WTC11 (cell line): ENCODE results near the gene ZSCAN10.

Experiments
- ATF1 ChIP-seq: sonication (generic); formaldehyde crosslinking; IDR thresholded peaks from 2 replicates; pipeline ENCODE4 v1.8.1; 2023; ENCODE audit warnings: mild to moderate bottlenecking, moderate library complexity, missing genetic modification reagents
- ELF4 ChIP-seq: sonication (generic); formaldehyde crosslinking; IDR thresholded peaks from 2 replicates; pipeline ENCODE4 v1.8.1; 2022; ENCODE audit warnings: low read depth, mild to moderate bottlenecking, moderate library complexity, missing genetic modification reagents
- GRHL2 ChIP-seq: fragments of 250-450 bp; sonication (Bioruptor Pico); IDR thresholded peaks from 2 replicates; pipeline ENCODE4 v1.8.0; 2022; ENCODE audit warnings: mild to moderate bottlenecking, moderate library complexity; ENCODE audit not compliant: insufficient replicate concordance, severe bottlenecking
- NR2C2 ChIP-seq: sonication (generic); formaldehyde crosslinking; IDR thresholded peaks from 2 replicates; pipeline ENCODE4 v1.8.0; 2022; ENCODE audit warnings: mild to moderate bottlenecking, missing genetic modification reagents
- NR3C1 ChIP-seq: sonication (generic); formaldehyde crosslinking; conservative IDR thresholded peaks from 2 replicates; pipeline ENCODE4 v1.8.1; 2023; ENCODE audit warnings: low read depth, mild to moderate bottlenecking, missing genetic modification reagents
- ZBTB21 ChIP-seq: sonication (generic); formaldehyde crosslinking; IDR thresholded peaks from 2 replicates; pipeline ENCODE4 v1.8.1; 2023; ENCODE audit warnings: mild to moderate bottlenecking, missing genetic modification reagents, borderline replicate concordance
- TF ChIP-seq, protein P1 (sequence below): fragments of 200-600 bp; IDR thresholded peaks from 2 replicates; pipeline ENCODE4 v1.8.0; 2022; ENCODE audit warnings: antibody characterized with exemption
- TF ChIP-seq, protein P2 (sequence below): fragments of 250-450 bp; sonication (Bioruptor Pico); IDR thresholded peaks from 2 replicates; pipeline ENCODE4 v1.9.0; 2021; ENCODE audit warnings: moderate library complexity, mild to moderate bottlenecking, inconsistent platforms, borderline replicate concordance
- TF ChIP-seq, protein P3 (sequence below): sonication (generic); formaldehyde crosslinking; IDR thresholded peaks from 2 replicates; pipeline ENCODE4 v1.8.1; 2023; ENCODE audit warnings: mild to moderate bottlenecking, missing genetic modification reagents
- TF ChIP-seq, protein P4 (sequence below): sonication (generic); formaldehyde crosslinking; IDR thresholded peaks from 2 replicates; pipeline ENCODE4 v1.8.0; 2022; ENCODE audit warnings: mild to moderate bottlenecking, missing genetic modification reagents
- TF ChIP-seq, protein P5 (sequence below): sonication (generic); formaldehyde crosslinking; conservative IDR thresholded peaks from 2 replicates; pipeline ENCODE4 v1.8.1; 2022; ENCODE audit warnings: mild to moderate bottlenecking, missing genetic modification reagents
- TF ChIP-seq, protein P6 (sequence below): sonication (generic); formaldehyde crosslinking; conservative IDR thresholded peaks from 2 replicates; pipeline ENCODE4 v1.8.1; 2023; ENCODE audit warnings: mild to moderate bottlenecking, low read depth, missing genetic modification reagents, moderate library complexity
- TF ChIP-seq, protein P7 (sequence below): sonication (generic); formaldehyde crosslinking; IDR thresholded peaks from 2 replicates; pipeline ENCODE4 v1.8.1; 2022; ENCODE audit warnings: low read depth, missing genetic modification reagents, borderline replicate concordance
- TF ChIP-seq, protein P8 (sequence below): sonication (generic); formaldehyde crosslinking; IDR thresholded peaks from 2 replicates; pipeline ENCODE4 v1.8.0; 2022; ENCODE audit warnings: mild to moderate bottlenecking, missing genetic modification reagents

DNA sequence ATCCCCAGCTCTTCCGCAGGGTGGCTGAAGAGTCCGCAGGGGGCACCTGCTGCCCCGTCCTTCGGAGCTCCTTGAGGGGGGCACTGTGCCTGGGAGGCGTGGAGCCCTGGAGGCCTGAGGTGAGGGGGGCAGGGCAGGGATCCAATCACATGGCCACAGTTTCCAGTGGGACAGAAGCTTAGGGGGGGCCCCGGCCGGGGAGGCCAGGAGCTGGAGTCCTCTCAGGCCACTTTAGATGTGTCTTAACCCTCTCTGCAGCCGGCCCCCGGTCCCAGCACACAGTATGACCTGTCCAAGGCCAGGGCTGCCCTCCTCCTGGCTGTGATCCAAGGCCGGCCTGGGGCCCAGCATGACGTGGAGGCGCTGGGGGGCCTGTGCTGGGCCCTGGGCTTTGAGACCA is 46.6 kb upstream of the ZSCAN10 start:
- TF ChIP-seq, protein P1, sequence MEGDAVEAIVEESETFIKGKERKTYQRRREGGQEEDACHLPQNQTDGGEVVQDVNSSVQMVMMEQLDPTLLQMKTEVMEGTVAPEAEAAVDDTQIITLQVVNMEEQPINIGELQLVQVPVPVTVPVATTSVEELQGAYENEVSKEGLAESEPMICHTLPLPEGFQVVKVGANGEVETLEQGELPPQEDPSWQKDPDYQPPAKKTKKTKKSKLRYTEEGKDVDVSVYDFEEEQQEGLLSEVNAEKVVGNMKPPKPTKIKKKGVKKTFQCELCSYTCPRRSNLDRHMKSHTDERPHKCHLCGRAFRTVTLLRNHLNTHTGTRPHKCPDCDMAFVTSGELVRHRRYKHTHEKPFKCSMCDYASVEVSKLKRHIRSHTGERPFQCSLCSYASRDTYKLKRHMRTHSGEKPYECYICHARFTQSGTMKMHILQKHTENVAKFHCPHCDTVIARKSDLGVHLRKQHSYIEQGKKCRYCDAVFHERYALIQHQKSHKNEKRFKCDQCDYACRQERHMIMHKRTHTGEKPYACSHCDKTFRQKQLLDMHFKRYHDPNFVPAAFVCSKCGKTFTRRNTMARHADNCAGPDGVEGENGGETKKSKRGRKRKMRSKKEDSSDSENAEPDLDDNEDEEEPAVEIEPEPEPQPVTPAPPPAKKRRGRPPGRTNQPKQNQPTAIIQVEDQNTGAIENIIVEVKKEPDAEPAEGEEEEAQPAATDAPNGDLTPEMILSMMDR = no peak
- TF ChIP-seq, protein P2, sequence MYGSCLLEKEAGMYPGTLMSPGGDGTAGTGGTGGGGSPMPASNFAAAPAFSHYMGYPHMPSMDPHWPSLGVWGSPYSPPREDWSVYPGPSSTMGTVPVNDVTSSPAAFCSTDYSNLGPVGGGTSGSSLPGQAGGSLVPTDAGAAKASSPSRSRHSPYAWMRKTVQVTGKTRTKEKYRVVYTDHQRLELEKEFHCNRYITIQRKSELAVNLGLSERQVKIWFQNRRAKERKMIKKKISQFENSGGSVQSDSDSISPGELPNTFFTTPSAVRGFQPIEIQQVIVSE (CRISPR knock-in tag) = no peak
- TF ChIP-seq, protein P3, sequence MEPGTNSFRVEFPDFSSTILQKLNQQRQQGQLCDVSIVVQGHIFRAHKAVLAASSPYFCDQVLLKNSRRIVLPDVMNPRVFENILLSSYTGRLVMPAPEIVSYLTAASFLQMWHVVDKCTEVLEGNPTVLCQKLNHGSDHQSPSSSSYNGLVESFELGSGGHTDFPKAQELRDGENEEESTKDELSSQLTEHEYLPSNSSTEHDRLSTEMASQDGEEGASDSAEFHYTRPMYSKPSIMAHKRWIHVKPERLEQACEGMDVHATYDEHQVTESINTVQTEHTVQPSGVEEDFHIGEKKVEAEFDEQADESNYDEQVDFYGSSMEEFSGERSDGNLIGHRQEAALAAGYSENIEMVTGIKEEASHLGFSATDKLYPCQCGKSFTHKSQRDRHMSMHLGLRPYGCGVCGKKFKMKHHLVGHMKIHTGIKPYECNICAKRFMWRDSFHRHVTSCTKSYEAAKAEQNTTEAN = no peak
- TF ChIP-seq ZBTB21 (CRISPR knock-in tag) (no peak), ELF4 (CRISPR knock-in tag) (no peak), ATF1 (CRISPR knock-in tag) (no peak), NR2C2 (no peak), GRHL2 (CRISPR knock-in tag) (no peak), NR3C1 (no peak)
- TF ChIP-seq, protein P4, sequence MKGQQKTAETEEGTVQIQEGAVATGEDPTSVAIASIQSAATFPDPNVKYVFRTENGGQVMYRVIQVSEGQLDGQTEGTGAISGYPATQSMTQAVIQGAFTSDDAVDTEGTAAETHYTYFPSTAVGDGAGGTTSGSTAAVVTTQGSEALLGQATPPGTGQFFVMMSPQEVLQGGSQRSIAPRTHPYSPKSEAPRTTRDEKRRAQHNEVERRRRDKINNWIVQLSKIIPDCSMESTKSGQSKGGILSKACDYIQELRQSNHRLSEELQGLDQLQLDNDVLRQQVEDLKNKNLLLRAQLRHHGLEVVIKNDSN (CRISPR knock-in tag) = no peak
- TF ChIP-seq, protein P5, sequence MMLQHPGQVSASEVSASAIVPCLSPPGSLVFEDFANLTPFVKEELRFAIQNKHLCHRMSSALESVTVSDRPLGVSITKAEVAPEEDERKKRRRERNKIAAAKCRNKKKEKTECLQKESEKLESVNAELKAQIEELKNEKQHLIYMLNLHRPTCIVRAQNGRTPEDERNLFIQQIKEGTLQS = no peak
- TF ChIP-seq, protein P6, sequence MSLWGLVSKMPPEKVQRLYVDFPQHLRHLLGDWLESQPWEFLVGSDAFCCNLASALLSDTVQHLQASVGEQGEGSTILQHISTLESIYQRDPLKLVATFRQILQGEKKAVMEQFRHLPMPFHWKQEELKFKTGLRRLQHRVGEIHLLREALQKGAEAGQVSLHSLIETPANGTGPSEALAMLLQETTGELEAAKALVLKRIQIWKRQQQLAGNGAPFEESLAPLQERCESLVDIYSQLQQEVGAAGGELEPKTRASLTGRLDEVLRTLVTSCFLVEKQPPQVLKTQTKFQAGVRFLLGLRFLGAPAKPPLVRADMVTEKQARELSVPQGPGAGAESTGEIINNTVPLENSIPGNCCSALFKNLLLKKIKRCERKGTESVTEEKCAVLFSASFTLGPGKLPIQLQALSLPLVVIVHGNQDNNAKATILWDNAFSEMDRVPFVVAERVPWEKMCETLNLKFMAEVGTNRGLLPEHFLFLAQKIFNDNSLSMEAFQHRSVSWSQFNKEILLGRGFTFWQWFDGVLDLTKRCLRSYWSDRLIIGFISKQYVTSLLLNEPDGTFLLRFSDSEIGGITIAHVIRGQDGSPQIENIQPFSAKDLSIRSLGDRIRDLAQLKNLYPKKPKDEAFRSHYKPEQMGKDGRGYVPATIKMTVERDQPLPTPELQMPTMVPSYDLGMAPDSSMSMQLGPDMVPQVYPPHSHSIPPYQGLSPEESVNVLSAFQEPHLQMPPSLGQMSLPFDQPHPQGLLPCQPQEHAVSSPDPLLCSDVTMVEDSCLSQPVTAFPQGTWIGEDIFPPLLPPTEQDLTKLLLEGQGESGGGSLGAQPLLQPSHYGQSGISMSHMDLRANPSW (CRISPR knock-in tag) = no peak
- TF ChIP-seq, protein P7, sequence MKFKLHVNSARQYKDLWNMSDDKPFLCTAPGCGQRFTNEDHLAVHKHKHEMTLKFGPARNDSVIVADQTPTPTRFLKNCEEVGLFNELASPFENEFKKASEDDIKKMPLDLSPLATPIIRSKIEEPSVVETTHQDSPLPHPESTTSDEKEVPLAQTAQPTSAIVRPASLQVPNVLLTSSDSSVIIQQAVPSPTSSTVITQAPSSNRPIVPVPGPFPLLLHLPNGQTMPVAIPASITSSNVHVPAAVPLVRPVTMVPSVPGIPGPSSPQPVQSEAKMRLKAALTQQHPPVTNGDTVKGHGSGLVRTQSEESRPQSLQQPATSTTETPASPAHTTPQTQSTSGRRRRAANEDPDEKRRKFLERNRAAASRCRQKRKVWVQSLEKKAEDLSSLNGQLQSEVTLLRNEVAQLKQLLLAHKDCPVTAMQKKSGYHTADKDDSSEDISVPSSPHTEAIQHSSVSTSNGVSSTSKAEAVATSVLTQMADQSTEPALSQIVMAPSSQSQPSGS = no peak
- TF ChIP-seq, protein P8, sequence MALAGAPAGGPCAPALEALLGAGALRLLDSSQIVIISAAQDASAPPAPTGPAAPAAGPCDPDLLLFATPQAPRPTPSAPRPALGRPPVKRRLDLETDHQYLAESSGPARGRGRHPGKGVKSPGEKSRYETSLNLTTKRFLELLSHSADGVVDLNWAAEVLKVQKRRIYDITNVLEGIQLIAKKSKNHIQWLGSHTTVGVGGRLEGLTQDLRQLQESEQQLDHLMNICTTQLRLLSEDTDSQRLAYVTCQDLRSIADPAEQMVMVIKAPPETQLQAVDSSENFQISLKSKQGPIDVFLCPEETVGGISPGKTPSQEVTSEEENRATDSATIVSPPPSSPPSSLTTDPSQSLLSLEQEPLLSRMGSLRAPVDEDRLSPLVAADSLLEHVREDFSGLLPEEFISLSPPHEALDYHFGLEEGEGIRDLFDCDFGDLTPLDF (CRISPR knock-in tag) = no peak
